ENCODE measurements around the gene ADAD2.

DNA sequence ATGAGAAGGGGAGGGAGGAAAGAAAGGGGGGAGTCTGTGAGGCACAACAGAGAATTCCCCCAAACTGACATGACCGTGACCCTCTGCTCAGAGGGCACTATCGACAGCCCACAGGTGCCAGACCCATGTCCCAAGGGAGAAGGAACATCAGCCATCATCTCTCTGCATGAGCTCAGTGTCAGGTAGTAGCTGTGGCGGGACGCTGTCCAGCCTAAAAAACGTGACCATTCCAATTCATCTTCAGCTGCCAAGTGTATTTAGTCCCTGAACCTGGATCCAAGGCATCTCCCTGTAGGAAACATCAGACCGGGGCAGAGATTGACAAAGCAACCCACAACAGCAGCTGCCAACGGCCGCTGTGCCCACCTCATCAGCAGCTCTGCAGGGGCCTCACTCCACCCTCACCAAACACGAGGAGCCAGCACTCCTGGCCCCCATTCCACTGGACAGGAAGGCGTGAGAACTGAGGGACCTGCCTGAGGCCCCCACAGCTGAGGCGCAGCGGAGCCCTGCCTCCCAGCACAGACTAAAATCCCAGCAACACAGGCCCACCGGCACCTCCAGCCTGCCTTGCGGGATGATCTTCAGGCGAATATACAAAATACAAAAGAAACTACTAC, 12.7 kb upstream of the ADAD2 start:
- no peak for TF ChIP-seq CTCF (IDR thresholded peaks at IDR 0.05; ENCODE audit: low read depth, low read length, missing input control)
- TF ChIP-seq REST (IDR thresholded peaks at IDR 0.05), result no peak
- TF ChIP-seq, protein P1, sequence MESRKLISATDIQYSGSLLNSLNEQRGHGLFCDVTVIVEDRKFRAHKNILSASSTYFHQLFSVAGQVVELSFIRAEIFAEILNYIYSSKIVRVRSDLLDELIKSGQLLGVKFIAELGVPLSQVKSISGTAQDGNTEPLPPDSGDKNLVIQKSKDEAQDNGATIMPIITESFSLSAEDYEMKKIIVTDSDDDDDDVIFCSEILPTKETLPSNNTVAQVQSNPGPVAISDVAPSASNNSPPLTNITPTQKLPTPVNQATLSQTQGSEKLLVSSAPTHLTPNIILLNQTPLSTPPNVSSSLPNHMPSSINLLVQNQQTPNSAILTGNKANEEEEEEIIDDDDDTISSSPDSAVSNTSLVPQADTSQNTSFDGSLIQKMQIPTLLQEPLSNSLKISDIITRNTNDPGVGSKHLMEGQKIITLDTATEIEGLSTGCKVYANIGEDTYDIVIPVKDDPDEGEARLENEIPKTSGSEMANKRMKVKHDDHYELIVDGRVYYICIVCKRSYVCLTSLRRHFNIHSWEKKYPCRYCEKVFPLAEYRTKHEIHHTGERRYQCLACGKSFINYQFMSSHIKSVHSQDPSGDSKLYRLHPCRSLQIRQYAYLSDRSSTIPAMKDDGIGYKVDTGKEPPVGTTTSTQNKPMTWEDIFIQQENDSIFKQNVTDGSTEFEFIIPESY (IDR thresholded peaks at IDR 0.05), result no peak
- TF ChIP-seq RAD21 (IDR thresholded peaks at IDR 0.05), result no peak
- TF ChIP-seq, protein P2, sequence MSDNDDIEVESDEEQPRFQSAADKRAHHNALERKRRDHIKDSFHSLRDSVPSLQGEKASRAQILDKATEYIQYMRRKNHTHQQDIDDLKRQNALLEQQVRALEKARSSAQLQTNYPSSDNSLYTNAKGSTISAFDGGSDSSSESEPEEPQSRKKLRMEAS (IDR thresholded peaks at IDR 0.05), result no peak
- no peak for TF ChIP-seq GABPA (IDR thresholded peaks at IDR 0.05 in 1 of 2, conservative IDR thresholded peaks at IDR 0.05 in 1 of 2)
- TF ChIP-seq TAF1 (conservative IDR thresholded peaks at IDR 0.05), result no peak
- TF ChIP-seq SP1 (IDR thresholded peaks at IDR 0.05), result no peak

All from liver (tissue), 3 donors.